Esophagus muscularis mucosa (tissue), 4 donors: Measurements from ENCODE around the gene CLIP3.

Experiments
- EP300 ChIP-seq: sonication (generic); formaldehyde crosslinking; IDR thresholded peaks from one replicate; pipeline ENCODE4 v1.6.1; 2017; ENCODE audit warnings: antibody characterized with exemption
- POLR2A ChIP-seq: fragments of 450-650 bp; IDR thresholded peaks from one replicate; pipeline ENCODE4 v1.6.1; 2017; ENCODE audit warnings: antibody characterized with exemption, moderate library complexity, mild to moderate bottlenecking, low read depth
- POLR2AphosphoS5 ChIP-seq, 2 donors: sonication (generic); formaldehyde crosslinking; IDR thresholded peaks; one replicate each; pipeline ENCODE4 v1.6.1; 2017; ENCODE audit warnings: antibody characterized with exemption in 2 of 2
- TF ChIP-seq, protein P1 (sequence below), 3 experiments: fragments of 200-600 bp in 2 of 3; fragments of 450-650 bp in 1 of 3; sonication (generic) in 2 of 3; IDR thresholded peaks; one replicate each; pipeline ENCODE4 v1.5.1; 2017 to 2019; ENCODE audit warnings: antibody characterized with exemption in 3 of 3, mild to moderate bottlenecking in 2 of 3, moderate library complexity in 1 of 3

DNA sequence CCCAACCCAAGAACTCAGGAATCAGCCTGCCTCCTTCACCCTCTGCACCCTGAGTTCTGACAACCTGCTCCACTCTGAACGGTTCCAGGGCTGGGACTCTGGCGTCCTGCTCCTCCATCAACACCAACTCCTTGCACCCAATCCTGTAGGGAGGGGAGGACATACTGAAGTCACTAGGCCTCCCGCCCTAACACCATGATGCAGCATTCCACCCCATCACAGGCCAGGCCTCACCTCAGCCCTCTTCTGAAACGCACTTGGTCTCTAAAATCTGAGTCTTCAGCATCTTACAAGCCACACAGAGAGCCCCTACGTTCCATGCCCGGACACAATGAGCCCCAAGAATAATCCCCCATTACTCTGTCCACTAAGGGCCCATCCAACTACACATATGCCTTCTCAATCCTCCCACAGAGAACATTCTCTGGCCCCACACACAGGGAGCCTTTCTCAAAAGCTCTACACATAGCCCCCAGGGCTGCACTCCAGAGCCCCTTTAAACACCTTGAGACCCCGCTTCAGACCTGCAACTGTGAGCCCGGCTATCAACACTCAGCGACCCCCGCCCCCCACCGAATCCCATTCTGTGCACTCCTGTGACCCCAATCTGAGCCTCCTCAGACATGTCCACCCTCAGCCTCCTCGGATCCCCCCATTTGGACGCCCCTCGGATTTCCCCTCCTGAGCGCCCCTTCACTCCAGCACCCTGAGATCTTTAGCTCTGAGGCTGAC, 19.2 kb downstream of the CLIP3 start:
- TF ChIP-seq, protein P1, sequence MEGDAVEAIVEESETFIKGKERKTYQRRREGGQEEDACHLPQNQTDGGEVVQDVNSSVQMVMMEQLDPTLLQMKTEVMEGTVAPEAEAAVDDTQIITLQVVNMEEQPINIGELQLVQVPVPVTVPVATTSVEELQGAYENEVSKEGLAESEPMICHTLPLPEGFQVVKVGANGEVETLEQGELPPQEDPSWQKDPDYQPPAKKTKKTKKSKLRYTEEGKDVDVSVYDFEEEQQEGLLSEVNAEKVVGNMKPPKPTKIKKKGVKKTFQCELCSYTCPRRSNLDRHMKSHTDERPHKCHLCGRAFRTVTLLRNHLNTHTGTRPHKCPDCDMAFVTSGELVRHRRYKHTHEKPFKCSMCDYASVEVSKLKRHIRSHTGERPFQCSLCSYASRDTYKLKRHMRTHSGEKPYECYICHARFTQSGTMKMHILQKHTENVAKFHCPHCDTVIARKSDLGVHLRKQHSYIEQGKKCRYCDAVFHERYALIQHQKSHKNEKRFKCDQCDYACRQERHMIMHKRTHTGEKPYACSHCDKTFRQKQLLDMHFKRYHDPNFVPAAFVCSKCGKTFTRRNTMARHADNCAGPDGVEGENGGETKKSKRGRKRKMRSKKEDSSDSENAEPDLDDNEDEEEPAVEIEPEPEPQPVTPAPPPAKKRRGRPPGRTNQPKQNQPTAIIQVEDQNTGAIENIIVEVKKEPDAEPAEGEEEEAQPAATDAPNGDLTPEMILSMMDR (IDR thresholded peaks at IDR 0.05) = no peak
- TF ChIP-seq POLR2AphosphoS5 (IDR thresholded peaks at IDR 0.05) (no peak), POLR2A (no peak), EP300 (no peak)
